ENCODE data around the gene UPK3B.
A peak's percentile ranks its signal among the peaks of the same experiment; 100 is the strongest.
"Not testable (repeated sequence)": the region's sequence is repeated elsewhere in the genome, so short reads cannot be mapped to it uniquely, and the experiment has no call there.

Gene UPK3B

DNA sequence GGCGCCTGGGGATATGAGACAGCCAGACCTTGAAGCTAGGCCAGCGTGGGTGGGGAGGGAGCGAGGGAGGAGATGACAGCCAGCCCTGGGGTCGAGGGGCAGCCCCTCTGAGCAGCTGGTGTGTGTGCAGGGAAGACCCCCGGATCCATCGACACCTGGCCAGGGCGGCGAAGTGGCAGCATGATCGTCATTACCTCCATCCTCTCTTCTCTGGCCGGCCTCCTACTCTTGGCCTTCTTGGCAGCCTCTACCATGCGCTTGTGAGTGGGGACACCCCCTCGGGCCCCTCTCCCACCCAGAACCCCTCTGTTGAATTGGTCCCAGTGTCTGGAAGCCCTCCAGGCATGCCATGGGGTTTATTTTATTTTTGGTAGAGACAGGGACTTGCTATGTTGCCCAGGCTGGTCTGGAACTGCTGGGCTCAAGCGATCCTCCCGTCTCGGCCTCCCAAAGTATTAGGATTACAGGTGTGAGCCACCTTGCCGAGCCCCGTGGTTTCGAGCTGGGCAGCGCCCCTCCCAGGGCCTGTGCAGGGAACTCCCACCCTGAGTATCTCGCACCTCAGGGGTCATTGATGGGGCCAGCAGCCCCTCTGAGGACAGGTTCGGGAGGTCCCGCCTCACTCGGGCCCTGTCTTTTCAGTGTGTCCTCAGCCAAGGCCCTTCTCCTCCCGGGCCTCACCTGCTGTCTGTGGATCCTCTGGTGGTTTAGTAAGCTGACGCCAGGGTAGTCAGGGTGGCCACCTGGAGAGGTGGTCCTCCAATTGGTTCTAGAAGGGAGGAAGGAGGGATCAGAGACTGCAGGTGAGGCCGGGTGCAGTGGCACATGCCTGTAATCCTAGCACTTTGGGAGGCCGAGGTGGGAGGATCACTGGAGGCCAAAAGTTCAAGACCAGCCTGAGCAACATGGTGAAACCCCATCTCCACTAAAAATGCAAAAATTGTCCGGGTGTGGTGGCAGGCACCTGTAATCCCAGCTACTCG, 3.8 kb downstream of the UPK3B start:
- no peak for DNase-seq

- no peak for DNase-seq
Measured at GRCh38 chr7:76514926-76515771, 4.8 kb downstream of the UPK3B start.

- no peak for DNase-seq
Measured at GRCh38 chr7:76515999-76516443, 5.7 kb downstream of the UPK3B start.

- not testable (repeated sequence) for DNase-seq
Measured at GRCh38 chr7:76516932-76517331, 6.6 kb downstream of the UPK3B start.

DNA sequence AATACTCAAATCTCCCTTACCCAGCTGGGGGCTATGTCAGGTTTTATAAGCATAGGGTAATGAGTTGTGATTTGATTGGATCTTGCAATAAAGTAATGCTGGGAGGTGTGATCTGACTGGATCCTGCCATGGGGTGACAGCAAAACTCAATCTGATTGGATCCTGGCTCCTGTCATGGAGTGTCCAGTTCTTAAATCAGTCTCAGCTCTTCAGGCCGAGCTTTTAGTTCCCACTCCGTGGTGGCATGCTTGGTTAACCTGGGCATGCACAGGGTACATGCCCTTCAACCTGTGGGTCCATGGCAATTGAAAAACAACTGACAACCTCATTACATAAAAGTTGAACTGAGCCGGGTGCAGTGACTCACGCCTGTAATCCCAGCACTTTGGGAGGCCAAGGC, 15.8 kb downstream of the UPK3B start:
- DNase-seq = not testable (repeated sequence)

DNA sequence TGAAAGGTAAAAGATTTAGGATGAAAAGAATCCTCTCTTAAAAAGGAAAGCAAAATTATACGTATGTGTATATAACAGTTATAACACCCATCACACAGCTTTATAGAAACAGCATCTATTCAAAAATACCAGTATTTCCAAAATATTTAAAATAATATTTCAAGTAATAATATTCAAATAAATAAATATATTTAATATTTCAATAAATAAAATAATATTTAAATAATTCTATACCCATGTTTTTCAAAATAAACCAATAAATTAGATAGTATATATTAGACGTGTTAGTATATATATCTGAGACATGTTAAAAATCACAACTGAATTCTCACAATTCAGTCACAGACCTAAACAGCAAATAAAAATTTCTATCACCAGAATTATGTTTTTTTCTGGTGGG, 21.3 kb downstream of the UPK3B start:
- not testable (repeated sequence) for DNase-seq

- DNase-seq = not testable (repeated sequence)
Measured at GRCh38 chr7:76543197-76543596, 32.8 kb downstream of the UPK3B start, which contains the start of gene SPDYE16. Gene SPDYE16, minus strand, starts transcription at chr7:76543297. Its CDS starts 1,838 bp downstream, at chr7:76541459.

DNA sequence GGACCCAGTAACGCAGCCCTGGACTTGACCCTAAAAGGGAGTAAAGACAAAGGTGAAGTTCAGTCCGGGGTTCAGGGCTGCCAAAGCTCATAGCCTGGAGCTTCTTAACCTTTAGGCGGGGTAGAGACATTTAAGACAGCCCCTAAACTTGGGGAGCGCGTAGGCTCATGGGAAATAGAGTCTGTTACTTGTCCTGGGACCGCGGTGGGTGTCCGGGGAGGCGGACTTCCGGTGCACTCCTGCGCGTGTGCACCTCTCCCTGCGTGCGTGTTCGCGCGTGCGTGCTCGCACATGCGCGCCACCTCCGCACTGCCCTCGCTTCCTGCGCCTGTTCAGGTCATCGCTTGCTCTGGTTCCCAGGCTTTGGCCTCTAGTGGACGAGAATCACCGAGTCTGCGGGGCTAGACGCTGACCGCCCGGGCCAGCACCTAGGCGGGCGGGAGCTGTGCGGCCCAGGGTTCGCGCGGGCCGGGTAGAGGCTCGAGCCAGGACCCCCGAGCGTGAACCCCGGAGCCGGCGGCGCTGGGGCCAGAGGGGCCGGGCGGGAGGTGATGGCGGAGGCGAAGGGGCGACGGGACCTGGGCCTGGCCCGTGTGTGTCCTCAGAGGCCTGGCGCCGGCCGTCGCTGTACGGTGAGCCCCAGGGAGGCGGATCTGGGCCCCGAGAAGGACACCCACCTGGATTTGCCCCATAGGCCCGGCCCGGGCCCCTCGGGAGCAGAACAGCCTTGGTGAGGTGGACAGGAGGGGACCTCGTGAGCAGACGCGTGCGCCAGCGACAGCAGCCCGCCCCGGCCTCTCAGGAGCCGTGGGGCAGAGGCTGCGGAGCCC, 38.9 kb downstream of the UPK3B start:
- peak; percentile 93 for DNase-seq

DNA sequence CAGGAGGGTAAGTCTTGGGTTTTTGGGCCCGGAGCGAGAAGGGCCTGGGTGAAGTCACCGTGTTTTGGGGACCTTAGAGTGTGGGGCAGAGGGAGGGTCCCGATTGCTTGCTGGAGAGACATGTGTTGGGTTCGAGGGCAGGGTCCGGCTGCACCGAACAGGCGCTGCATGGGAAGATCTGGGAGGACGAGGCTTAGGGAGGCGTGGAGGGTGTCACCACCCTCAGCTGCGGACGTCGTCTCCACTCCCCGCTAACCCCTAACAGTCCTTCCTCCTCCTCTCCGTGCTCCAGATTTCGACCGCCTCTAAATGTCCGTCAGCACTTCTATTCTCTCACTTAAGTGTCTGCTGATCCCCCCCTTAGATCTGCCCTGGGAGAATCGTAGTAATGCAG, 39.5 kb downstream of the UPK3B start:
- DNase-seq = not testable (repeated sequence)

- DNase-seq = not testable (repeated sequence)
Measured at GRCh38 chr7:76551992-76552391, 41.6 kb downstream of the UPK3B start.

DNA sequence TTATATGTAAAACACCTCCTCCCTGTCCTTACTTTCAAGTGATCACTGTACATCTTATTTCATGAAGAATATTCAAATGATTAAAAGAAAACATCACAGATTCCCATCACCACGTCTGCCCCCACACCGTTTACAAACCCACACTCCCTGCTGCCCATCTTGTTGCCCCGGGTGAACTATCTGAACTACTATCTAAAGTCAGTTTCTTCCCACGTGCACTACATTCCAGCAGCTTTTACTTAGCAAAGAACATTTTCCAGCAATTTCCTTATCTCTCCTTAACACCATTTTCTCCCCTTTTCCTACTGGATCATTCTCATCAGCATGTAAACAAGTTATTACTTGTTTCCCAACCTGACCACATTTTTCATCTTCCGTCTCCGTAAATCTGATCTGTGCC, 49.3 kb downstream of the UPK3B start:
- not testable (repeated sequence) for DNase-seq

DNA sequence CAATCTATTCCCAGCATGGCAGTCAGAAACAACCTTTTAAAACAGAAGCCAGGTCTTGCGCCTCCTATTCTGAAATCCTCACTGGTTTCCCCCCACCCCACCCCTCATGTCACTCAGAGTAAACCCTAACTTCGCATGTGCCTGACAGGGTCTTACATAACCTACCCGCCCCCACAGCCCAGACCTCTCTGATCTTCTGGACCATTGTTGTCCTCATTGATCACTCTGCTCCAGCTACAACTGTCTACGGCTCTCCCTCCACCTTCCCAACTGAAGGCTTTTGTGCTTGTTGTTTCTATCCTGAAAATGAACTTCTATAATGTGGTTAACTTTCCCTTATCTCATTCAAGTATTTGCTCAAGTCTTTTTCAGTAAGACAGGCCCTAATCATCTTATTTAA, 49.8 kb downstream of the UPK3B start:
- DNase-seq = not testable (repeated sequence)

- not testable (repeated sequence) for DNase-seq
Measured at GRCh38 chr7:76561342-76561741, 51.0 kb downstream of the UPK3B start.

- DNase-seq = not testable (repeated sequence)
Measured at GRCh38 chr7:76565001-76565400, 54.6 kb downstream of the UPK3B start.
